IPS-NIHi11 (cell line): ENCODE data around the gene KRTAP10-5.
"Not testable (repeated sequence)": the region's sequence is repeated elsewhere in the genome, so short reads cannot be mapped to it uniquely, and the experiment has no call there.

Experiments
- DNase-seq: peaks from one replicate; pipeline ENCODE4 v3.0.0; 2012; ENCODE audit warnings: mixed read lengths, low spot score

Gene KRTAP10-5

GRCh38 chr21:44590897-44591800, 10.7 kb upstream of the KRTAP10-5 start:
- not testable (repeated sequence) for DNase-seq

- DNase-seq: no peak
Measured at GRCh38 chr21:44590311-44590721, 9.9 kb upstream of the KRTAP10-5 start.

GRCh38 chr21:44589586-44590305, 9.3 kb upstream of the KRTAP10-5 start:
- no peak for DNase-seq

- no peak for DNase-seq
Measured at GRCh38 chr21:44589094-44589493, 8.7 kb upstream of the KRTAP10-5 start.

- no peak for DNase-seq
Measured at GRCh38 chr21:44585892-44586291, 5.5 kb upstream of the KRTAP10-5 start.

- DNase-seq: no peak
Measured at GRCh38 chr21:44583800-44584147, 3.4 kb upstream of the KRTAP10-5 start.

GRCh38 chr21:44583089-44583799, 2.8 kb upstream of the KRTAP10-5 start:
- no peak for DNase-seq

- DNase-seq: no peak
Measured at GRCh38 chr21:44582055-44582454, 1.7 kb upstream of the KRTAP10-5 start.

- DNase-seq: no peak
Measured at GRCh38 chr21:44581158-44581557, 754 bp upstream of the KRTAP10-5 start.

- DNase-seq: no peak
Measured at GRCh38 chr21:44579833-44580144, 615 bp downstream of the KRTAP10-5 start.

GRCh38 chr21:44579056-44579832, 1.2 kb downstream of the KRTAP10-5 start:
- DNase-seq: no peak

- no peak for DNase-seq
Measured at GRCh38 chr21:44578371-44579055, 1.9 kb downstream of the KRTAP10-5 start.

- DNase-seq: no peak
Measured at GRCh38 chr21:44576025-44576420, 4.4 kb downstream of the KRTAP10-5 start.

- no peak for DNase-seq
Measured at GRCh38 chr21:44575307-44576024, 4.9 kb downstream of the KRTAP10-5 start.

- DNase-seq: peak; percentile 76
Measured at GRCh38 chr21:44574457-44575306, 5.7 kb downstream of the KRTAP10-5 start.

- not testable (repeated sequence) for DNase-seq
Measured at GRCh38 chr21:44573630-44574456, 6.6 kb downstream of the KRTAP10-5 start, which contains the start of gene KRTAP10-4. Gene KRTAP10-4 (plus strand): TSS chr21:44573729. CDS start chr21:44573759, 30 bp downstream.

GRCh38 chr21:44572959-44573583, 7.3 kb downstream of the KRTAP10-5 start:
- no peak for DNase-seq
